ENCODE results near the gene C21orf58. TPM values are rescaled to one million over a fixed set of nuclear protein-coding genes. Genes with fewer than 3 reads are reported as not detected.

Gene C21orf58
- total and polyA plus RNA-seq, 2 experiments from 2014 or later = 17.7 to 23.9 TPM

GRCh38 chr21:46264690-46265144 lies 59.0 kb downstream of the C21orf58 start:
- Histone ChIP-seq H3K27ac (ENCODE audit: low read depth) (no peak overlapping the region), H3K4me3 (no peak overlapping the region), H3F3A (replicated peaks; ENCODE audit: low read depth) (0 out of 2 replicates have a peak, but pooled peaks cover 6% of the 10 kb centered on the region), H3K9me2 (ENCODE audit: insufficient read depth) (no peaks in the 10 kb centered on the region), H4K20me1 (replicated peaks; ENCODE audit: insufficient read depth) (peaks cover 9% of the 10 kb centered on the region; the same call in 1 of the 2 replicates), H3K4me1 (ENCODE audit: insufficient read depth) (no peaks in the 10 kb centered on the region), H3K27me3 (ENCODE audit: insufficient read depth) (no peaks in the 10 kb centered on the region), H3K79me2 (replicated peaks; ENCODE audit: insufficient read depth) (no peaks in the 10 kb centered on the region), H3K4me2 (no peak overlapping the region), H2AFZ (no peak overlapping the region), H3K36me3 (ENCODE audit: insufficient read depth) (peaks cover 29% of the 10 kb centered on the region)
- H3K4me1 Mint-ChIP-seq = no peaks in the 10 kb centered on the region
- peaks cover 4% of the 10 kb centered on the region for H3K27me3 Mint-ChIP-seq (ENCODE audit: insufficient read depth, low read depth, poor library complexity)
- DNase-seq (ENCODE audit: low spot score) = peak; percentile 23
- ATAC-seq = peak; percentile 59
- no peaks in the 10 kb centered on the region for H3K9me3 Mint-ChIP-seq
- peaks cover 77% of the 10 kb centered on the region for H3K36me3 Mint-ChIP-seq (ENCODE audit: low read depth)
- no peak overlapping the region for H3K27ac Mint-ChIP-seq
- H3K4me3 Mint-ChIP-seq = no peak overlapping the region
- TF ChIP-seq JUNB (IDR thresholded peaks at IDR 0.05; ENCODE audit: unreplicated experiment) (no peak), CTCF (conservative IDR thresholded peaks at IDR 0.05; ENCODE audit: low read depth in 2 of 2) (peak in 1 of 2 experiments; percentile 40; a peak in 2 of 4 replicates)

- no peak overlapping the region for H3K27ac Mint-ChIP-seq
- 0 out of 2 replicates have a peak, but pooled peaks cover 6% of the 10 kb centered on the region for H3F3A ChIP-seq (replicated peaks; ENCODE audit: low read depth)
- H3K36me3 ChIP-seq (ENCODE audit: insufficient read depth) = peaks cover 27% of the 10 kb centered on the region
- no peaks in the 10 kb centered on the region for H3K4me1 ChIP-seq (ENCODE audit: insufficient read depth)
- H3K9me3 Mint-ChIP-seq = no peaks in the 10 kb centered on the region
- no peak overlapping the region for H3K4me2 ChIP-seq
- H3K9me2 ChIP-seq (ENCODE audit: insufficient read depth) = no peaks in the 10 kb centered on the region
- peaks cover 9% of the 10 kb centered on the region; the same call in 1 of the 2 replicates for H4K20me1 ChIP-seq (replicated peaks; ENCODE audit: insufficient read depth)
- no peak overlapping the region for H3K27ac ChIP-seq (ENCODE audit: low read depth)
- no peak overlapping the region for H2AFZ ChIP-seq
- H3K27me3 ChIP-seq (ENCODE audit: insufficient read depth) = no peaks in the 10 kb centered on the region
- peaks cover 77% of the 10 kb centered on the region for H3K36me3 Mint-ChIP-seq (ENCODE audit: low read depth)
- DNase-seq (ENCODE audit: low spot score) (no peak), ATAC-seq (no peak)
- no peak overlapping the region for H3K4me3 ChIP-seq
- no peaks in the 10 kb centered on the region for H3K79me2 ChIP-seq (replicated peaks; ENCODE audit: insufficient read depth)
- no peaks in the 10 kb centered on the region for H3K4me1 Mint-ChIP-seq
- H3K27me3 Mint-ChIP-seq (ENCODE audit: insufficient read depth, low read depth, poor library complexity) = peaks cover 3% of the 10 kb centered on the region
- no peak overlapping the region for H3K4me3 Mint-ChIP-seq
- TF ChIP-seq POLR2AphosphoS5 (IDR thresholded peaks at IDR 0.05; ENCODE audit: low read depth) (no peak), CTCF (conservative IDR thresholded peaks at IDR 0.05; ENCODE audit: low read depth in 2 of 2) (no peak), ZNF462 (CRISPR knock-in tag; IDR thresholded peaks at IDR 0.05) (no peak), ZNF331 (CRISPR knock-in tag; IDR thresholded peaks at IDR 0.05; ENCODE audit: low read depth) (no peak), EZH2 (IDR thresholded peaks at IDR 0.05; ENCODE audit: low read depth, unreplicated experiment) (no peak)
Measured at GRCh38 chr21:46264046-46264689, 59.5 kb downstream of the C21orf58 start.

Data from GM23338 (cell line).